Right cardiac atrium (tissue), 5 donors: Measurements from ENCODE around the gene MACF1. TPM values are rescaled to one million over a fixed set of nuclear protein-coding genes. Genes with fewer than 3 reads are reported as not detected.
"Not testable (repeated sequence)": the region's sequence is repeated elsewhere in the genome, so short reads cannot be mapped to it uniquely, and the experiment has no call there.

ENCODE experiments used
- ATAC-seq, 2 donors: fragments of 200-7000 bp; cut with Tn5 transposase; one replicate each; pipeline versions ENCODE4 v1.8.0 to v1.9.1; 2020; ENCODE audit warnings: moderate library complexity in 2 of 2, mild to moderate bottlenecking in 1 of 2
- DNase-seq, 3 donors: peaks; one replicate each; pipeline ENCODE4 v3.0.0-alpha.2; 2020
- H3K27ac ChIP-seq: one replicate; pipeline ENCODE4 v1.5.1; 2013; ENCODE audit warnings: mild to moderate bottlenecking, low read length, control low read depth, moderate library complexity
- H3K27me3 ChIP-seq: one replicate; pipeline ENCODE4 v1.6.1; 2013; ENCODE audit not compliant: control insufficient read depth, insufficient read depth
- H3K4me1 ChIP-seq: one replicate; pipeline ENCODE4 v1.6.1; 2013; ENCODE audit warnings: low read length; ENCODE audit not compliant: control insufficient read depth, insufficient read depth
- H3K4me3 ChIP-seq: one replicate; pipeline ENCODE4 v1.5.1; 2013; ENCODE audit warnings: low read length, control low read depth
- H3K9me3 ChIP-seq: one replicate; pipeline ENCODE4 v1.6.1; 2013; ENCODE audit warnings: low read length; ENCODE audit not compliant: control insufficient read depth
- WGBS: extraction: QIAGEN DNeasy Blood & Tissue Kit; methylation state at CpG from one replicate; pipeline ENCODE4 v1.1.7; 2013; 5-methylcytosine and 5-hydroxymethylcytosine counted together
- intact Hi-C, 4 donors: fragments of 100-400 bp; cut with DNase I; formaldehyde crosslinking; loops; one replicate each; pipeline versions ENCODE4 v1.11.0 to v1.14.0; 2022 to 2023
- polyA plus RNA-seq: library from polyadenylated mRNA; stranded (reverse); fragments of 200-250 nt; gene quantifications from one replicate; pipeline ENCODE4 v1.2.3, GENCODE V29; 2013
- total RNA-seq, 4 donors: library from RNA; stranded (reverse); fragmentation: NEBNext Ultra II Directional; extraction: Animal tissue kit (Norgen Biotek cat#: 25700); gene quantifications; one replicate each; pipeline ENCODE4 v1.2.1, GENCODE V29; 2021
- donor health status: healthy with polysubstance abuse.
- donor health status: DM: no; HTN: yes; CAD: no.
- donor health status: DM: no; HTN: no; CAD: no.
- donor health status: DM: no; HTN: yes; CAD: no; lungs with severe emphysema.
- donor health status: DM: yes; HTN: yes; CAD: no.

The MACF1 gene
- total and polyA plus RNA-seq, 5 donors: 145 to 359 (median 316) TPM

DNA sequence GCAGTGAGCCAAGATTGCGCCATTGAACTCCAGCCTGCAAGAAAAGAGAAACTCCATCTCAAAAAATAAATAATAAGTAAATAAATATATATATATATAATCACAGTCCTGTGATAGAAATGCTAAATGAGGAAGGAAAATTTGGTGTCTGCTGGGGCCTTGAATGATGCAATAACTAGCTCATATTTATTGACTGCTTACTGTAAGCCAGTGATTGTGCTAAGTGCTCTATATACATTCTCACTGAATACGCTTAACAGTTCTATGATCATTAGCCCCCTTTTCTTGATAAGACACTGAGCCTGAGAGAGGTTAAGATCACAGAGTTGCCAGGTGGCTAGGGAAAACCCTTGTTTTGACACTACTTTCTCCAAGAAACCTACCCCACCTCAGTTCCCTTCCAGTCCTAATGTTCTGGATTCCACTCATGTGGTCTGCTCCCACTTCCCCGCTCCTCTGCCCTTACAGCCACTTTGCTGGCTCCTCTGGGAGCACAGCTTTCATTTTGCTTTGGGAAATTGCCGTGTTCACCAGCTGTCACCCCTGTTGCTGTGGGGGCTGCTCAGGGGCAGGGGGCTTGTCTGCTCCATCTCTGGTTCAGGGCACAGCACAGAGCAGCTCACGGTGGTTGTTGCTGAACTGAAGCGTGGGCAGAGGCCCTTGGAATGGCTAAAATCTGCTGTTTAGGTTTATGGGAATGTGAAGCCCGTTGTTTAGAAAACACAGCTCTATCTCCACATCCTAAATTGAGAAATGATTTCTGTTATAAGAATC is 284.5 kb downstream of the MACF1 start:
- ATAC-seq (no peak), DNase-seq (no peak)
- intact Hi-C loops: loop anchor here in 1 of 4 donors (10.0 kb wide), 1 partner anchor 46 kb away; no protein-coding TSS in a partner anchor
- Histone ChIP-seq H3K4me3 (no peak overlapping the region), H3K27me3 (no peaks in the 10 kb centered on the region), H3K9me3 (no peaks in the 10 kb centered on the region), H3K4me1 (peaks cover 7% of the 10 kb centered on the region), H3K27ac (no peak overlapping the region)
- WGBS: 56% methylated on average over 7 of the region's 7 CpGs

DNA sequence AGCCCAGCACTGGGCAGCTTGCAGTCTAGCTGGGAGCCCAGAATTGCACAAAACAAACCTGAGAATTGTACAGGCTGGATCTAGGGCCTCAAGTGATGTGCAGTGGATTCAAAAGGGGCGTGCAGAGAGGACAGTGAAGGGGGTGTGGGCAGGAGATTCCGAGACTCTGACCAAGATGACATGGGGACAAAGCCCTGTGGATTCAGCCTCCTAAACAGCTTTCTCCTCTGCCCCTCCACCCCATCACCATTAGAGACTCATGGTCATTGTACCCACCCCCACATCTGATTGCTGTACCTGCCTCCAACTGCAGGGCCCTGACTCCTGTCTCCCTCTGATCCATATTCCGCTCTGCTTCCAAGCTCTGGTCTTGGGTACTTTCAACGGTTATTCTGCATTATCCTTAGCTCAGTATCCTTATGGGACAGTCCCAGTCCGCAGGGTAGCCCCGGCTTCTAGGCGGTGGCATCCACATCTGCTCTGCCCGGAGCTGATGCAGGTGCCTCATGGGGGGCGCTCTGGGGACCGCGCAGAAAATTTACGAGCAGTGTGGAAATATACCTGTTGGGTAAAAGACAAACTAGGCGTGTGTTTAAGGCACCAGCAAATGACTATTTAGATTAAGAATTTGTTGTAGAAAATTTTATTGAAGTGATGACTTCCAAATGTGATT is 285.2 kb downstream of the MACF1 start:
- intact Hi-C loops: loop anchor here in 1 of 4 donors (10.0 kb wide), 1 partner anchor 45 kb away; no protein-coding TSS in a partner anchor

DNA sequence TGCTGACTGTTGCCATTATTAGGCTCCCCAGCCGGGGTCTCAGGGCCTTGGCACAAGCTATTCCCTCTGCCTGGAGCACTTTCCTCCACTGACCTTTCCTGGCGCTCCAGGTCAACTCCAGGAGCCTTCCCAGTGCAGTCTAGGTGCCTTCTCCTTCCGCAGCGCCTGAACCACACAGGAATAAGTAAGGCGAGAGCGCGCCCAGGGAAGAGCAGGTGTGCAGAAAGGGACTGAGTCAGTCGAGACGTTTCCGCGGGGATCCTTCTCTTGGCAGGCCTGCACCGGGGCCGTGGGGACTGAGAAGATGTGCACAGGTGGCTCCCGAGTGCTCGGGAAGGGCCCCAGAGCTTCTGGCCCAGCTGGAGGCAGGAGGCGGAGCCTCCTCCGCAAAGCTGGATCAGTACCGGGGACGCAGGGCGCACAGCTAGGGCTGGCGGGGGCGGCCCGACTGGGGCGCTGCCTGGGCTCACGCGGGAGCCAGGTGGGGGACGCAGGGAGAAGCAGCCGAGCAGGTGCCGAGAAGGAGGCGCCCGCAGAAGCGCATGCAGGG is 286.2 kb downstream of the MACF1 start:
- H3K4me1 ChIP-seq: peaks cover 4% of the 10 kb centered on the region
- peak in 1 of 3 donors; percentile 60 for DNase-seq
- peak overlapping the region; percentile 38 for H3K4me3 ChIP-seq
- no peaks in the 10 kb centered on the region for H3K9me3 ChIP-seq
- H3K27me3 ChIP-seq: no peaks in the 10 kb centered on the region
- WGBS: 16% methylated on average over 32 of the region's 32 CpGs
- intact Hi-C loops: no loop called here
- H3K27ac ChIP-seq: no peak overlapping the region
- peak in 1 of 2 donors; percentile 27 for ATAC-seq

More for the DNA sequence above, 285.2 kb downstream of the MACF1 start:
- no peaks in the 10 kb centered on the region for H3K9me3 ChIP-seq
- no peaks in the 10 kb centered on the region for H3K27me3 ChIP-seq
- ATAC-seq: no peak
- WGBS: 60% methylated on average over 13 of the region's 13 CpGs
- no peak for DNase-seq
- H3K4me3 ChIP-seq: no peak overlapping the region
- peaks cover 5% of the 10 kb centered on the region for H3K4me1 ChIP-seq
- H3K27ac ChIP-seq: no peak overlapping the region

DNA sequence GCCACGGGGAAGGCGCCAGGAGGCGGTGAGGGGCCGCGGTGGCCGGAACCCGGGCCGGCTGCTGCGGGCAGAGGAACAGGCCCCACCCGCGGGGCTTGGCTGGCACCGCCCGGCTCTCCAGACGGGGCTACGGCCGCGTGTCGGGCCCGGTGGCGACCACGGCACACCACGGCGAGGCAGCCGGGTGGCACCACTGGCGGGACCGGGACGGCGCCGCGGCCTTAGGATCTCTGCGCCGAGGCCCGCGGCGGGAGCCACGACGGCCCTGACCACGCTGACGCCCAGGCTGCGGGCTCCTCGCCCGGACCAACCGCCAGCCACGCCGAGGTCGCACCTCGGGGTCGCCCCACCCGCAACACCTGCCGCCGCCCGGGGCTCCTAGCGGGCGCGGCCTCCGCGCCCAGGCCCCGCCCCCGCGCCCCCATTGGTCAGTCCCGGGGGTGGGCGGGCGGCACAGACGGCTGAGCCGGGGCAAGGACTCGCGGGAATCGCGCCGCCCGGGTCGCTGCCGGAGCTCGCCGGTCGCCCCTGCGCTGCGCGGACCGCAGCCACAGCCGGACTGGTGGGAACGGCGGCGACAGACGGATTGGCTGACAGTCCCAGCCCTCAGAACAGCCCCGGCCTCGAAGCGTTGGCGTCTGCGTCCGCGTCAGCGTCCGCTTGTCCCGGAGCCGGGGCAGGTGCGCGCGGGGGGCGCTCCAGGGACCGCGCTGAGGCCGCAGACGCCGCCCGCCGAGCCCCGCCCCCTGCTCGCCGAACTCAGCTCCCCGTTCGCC is 286.8 kb downstream of the MACF1 start, which contains the start of gene BMP8A:
TSS of gene BMP8A (plus strand) at position 491 of the 776 bp plus-strand sequence. CDS start 356 bp downstream, outside the sequence.
- intact Hi-C loops: no loop called here
- Histone ChIP-seq H3K9me3 (no peaks in the 10 kb centered on the region), H3K27ac (no peak within 1 kb of the TSS), H3K4me3 (peak within 1 kb of the TSS; percentile 38), H3K27me3 (no peaks in the 10 kb centered on the region), H3K4me1 (peaks cover 4% of the 10 kb centered on the region)
- peak; percentile 68 to 71 for ATAC-seq
- DNase-seq: peak; percentile 60 to 77 (median 72)
- WGBS: under 1% methylated on average over 112 of the region's 112 CpGs

DNA sequence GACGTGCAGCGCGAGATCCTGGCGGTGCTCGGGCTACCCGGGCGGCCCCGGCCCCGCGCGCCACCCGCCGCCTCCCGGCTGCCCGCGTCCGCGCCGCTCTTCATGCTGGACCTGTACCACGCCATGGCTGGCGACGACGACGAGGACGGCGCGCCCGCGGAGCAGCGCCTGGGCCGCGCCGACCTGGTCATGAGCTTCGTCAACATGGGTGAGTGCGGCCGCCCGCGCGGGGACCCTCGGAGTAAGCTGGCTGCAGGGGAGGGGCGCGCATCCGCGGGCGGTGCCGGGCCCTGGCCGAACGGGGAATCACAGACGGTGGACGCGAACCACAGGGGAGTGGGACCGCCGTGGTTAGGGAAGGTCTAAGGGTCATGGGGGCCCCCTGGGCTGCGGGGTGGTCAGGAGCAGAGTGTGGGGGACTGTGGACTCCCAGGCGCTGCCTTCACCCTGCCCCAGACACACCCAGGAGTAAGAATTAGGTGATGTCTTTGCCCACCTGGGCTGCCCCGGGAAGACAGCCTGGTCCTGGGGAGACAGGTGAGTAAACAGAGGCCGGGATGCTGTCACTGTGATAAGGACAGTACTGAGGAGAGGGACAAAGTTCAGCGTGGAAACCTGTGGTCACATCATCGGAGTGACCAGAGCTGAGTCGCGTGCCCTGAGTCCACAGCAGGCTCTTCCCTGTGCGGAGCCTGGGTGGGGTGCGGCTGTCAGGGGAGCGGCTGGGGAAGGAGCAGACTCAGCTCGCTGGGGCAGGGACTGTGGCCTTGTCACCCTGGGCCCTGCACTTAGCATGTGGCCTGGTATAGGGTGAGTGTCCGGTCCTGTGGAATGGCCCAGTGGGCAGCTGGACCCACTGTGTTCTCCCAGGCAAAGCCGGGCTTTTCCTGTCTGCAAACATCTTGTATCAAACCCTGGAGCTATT is 287.9 kb downstream of the MACF1 start:
- 20% methylated on average over 67 of the region's 67 CpGs for WGBS
- peak in 1 of 3 donors; percentile 57 for DNase-seq
- H3K27ac ChIP-seq, H3K9me3 ChIP-seq, intact Hi-C loops, H3K27me3 ChIP-seq, ATAC-seq, H3K4me3 ChIP-seq, H3K4me1 ChIP-seq: not testable (repeated sequence)

DNA sequence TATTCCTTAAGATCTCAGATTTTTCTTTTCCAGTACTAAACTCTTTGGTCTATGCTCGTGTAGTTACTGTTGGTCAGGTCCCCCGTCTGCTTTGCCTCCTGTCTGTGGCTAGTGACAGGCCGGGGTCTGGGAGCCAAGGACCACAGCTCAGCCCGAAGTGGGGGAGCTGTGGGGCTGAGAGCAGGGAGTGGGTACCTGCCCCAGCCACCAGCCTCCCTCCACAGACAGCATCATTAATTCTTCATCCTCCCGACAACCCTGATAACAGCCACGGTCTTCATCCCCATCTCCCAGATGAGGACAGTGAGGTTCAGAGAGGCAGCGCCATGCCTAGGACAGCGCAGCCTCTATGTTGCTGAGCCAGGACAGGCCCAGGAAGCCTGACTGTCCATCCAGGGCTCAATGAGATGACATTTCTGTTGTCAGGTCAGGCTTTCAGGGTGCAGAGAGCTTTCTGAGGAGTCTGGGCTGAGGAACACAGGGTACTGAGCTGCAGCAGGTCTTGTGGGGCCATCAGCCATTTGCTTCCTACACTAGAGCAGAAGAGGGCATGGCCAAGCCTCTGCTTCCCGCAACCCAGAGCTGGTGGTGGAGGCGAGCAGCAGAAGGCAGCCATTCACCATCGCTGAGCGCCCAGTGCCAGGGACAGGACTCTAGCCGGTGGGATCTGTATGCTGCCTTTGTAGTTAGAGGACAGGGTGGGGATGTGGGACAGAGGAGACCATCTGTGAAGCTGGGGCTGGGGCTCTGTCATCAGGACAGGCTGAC is 288.7 kb downstream of the MACF1 start:
- H3K4me1 ChIP-seq, H3K4me3 ChIP-seq, DNase-seq, H3K9me3 ChIP-seq, ATAC-seq, intact Hi-C loops, H3K27me3 ChIP-seq, H3K27ac ChIP-seq: not testable (repeated sequence)
- WGBS: 93% methylated on average over 13 of the region's 13 CpGs

DNA sequence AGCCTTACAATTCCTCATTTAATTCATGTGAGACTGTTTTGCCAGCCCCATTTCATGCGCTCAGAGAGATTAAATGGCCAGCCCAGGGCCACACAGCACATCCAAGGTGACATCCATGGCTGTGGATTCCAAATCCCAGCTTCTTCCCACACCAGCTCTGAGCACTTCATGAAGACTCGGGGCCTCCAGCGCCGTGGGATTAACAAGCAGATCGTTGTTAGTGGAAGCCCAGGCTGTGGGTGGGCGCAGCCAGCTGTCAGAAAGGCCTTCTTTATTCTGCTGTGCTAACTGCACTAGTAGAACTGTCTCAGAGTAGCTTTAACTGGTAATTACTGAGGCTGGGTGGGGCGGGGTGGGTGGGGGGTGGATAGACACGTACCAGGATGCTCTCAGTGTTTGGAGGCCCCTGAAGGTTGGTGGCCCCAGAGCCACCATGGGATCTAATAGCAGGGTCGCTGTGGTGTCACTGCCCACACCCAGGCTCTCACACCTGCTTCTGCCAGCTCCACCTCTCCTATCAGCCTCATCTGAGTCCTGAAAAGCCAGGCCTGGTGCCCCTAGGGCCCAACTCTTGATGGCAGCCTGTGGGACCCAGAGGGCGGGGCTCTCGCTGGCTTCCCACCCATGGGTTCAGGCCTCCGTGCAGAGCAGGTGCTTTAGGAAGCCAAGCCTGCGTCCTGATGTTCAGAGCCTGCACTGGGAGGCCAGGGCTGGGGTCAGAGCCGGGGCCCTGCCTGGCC is 290.3 kb downstream of the MACF1 start:
- DNase-seq: no peak
- intact Hi-C loops: no loop called here
- Histone ChIP-seq H3K27ac (no peak overlapping the region), H3K9me3 (no peaks in the 10 kb centered on the region), H3K27me3 (no peaks in the 10 kb centered on the region), H3K4me1 (peaks cover 4% of the 10 kb centered on the region), H3K4me3 (no peak overlapping the region)
- ATAC-seq: no peak
- WGBS: 82% methylated on average over 13 of the region's 14 CpGs

DNA sequence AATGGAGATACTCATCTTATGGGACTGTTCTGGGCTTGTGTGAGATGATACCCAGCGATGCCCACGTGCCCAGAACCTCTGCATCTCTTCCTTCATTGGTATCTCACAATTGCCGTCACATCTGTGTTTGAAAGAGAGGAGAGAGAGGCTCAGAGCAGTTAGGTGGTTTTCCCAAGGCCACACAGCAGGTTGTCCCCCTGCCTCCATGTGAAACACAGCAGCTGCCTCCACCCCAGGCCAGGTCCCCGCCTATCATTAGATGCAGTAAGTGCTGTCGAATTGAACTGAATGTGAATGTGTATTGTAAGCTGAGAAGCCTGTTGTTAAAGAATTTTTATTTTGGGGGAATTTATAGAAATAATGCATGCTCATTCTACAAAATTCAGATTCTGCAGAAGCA is 292.0 kb downstream of the MACF1 start:
- intact Hi-C loops, H3K4me3 ChIP-seq, H3K4me1 ChIP-seq, H3K27ac ChIP-seq, H3K9me3 ChIP-seq, H3K27me3 ChIP-seq, ATAC-seq, DNase-seq: not testable (repeated sequence)
- WGBS: 96% methylated on average over 5 of the region's 5 CpGs

DNA sequence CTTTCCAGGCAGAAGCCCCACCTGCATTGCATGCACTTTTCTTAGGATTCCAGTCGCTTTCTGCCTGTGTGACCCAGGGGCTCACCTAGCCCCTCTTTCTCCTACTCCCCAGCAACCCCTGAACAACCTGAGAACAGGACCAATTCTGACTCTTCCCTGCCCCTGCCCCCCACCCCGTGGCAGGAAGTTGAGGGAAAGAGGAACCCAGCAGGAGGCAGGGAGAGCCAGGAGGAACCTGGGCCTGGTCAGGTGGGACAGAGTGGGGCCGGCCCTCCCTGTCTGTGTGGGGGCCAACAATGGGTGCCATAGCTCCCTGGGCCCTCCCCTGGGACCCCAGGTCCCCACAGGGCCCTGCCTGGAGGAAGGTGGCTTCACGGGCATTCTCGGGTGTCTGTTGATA is 293.1 kb downstream of the MACF1 start:
- intact Hi-C loops: no loop called here
- Histone ChIP-seq H3K27me3 (no peaks in the 10 kb centered on the region), H3K27ac (no peak overlapping the region), H3K4me1 (no peaks in the 10 kb centered on the region), H3K9me3 (no peaks in the 10 kb centered on the region), H3K4me3 (no peak overlapping the region)
- DNase-seq: no peak
- 72% methylated on average over 5 of the region's 5 CpGs for WGBS
- no peak for ATAC-seq
